Sigmoid colon (tissue), 3 donors: ENCODE measurements around the gene BIN2.

Experiments
- POLR2A ChIP-seq, 2 donors: fragments of 450-650 bp; IDR thresholded peaks; one replicate each; pipeline ENCODE4 v1.6.1; 2016; ENCODE audit warnings: antibody characterized with exemption in 2 of 2, mild to moderate bottlenecking in 2 of 2, moderate library complexity in 2 of 2
- TF ChIP-seq, protein P1 (sequence below), 4 experiments: fragments of 450-650 bp in 3 of 4; fragments of 200-600 bp in 1 of 4; IDR thresholded peaks; one replicate each; pipeline ENCODE4 v1.5.1; 2016 to 2019; ENCODE audit warnings: antibody characterized with exemption in 4 of 4, mild to moderate bottlenecking in 3 of 4, moderate library complexity in 2 of 4

DNA sequence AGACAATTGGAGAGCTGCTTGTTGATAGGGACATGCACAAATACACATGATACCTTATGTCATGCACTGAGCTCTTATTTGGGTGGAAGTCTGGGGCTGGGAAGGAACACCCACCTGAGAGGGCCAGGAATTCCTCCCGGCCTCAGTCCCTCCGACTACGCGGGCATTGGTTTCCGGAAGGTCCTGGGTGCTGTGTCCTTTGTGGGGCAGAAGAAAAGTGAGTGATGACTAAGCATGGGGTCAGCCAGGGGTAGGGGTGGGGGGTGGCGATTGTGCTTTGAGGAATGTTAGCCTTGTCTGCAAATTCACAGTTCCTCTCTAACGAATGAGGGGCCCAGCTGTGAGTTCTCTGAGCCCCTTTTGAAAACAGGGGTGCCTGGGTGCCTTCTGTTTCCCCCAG is 21.7 kb upstream of the BIN2 start:
- TF ChIP-seq POLR2A (IDR thresholded peaks at IDR 0.05): no peak
- TF ChIP-seq, protein P1, sequence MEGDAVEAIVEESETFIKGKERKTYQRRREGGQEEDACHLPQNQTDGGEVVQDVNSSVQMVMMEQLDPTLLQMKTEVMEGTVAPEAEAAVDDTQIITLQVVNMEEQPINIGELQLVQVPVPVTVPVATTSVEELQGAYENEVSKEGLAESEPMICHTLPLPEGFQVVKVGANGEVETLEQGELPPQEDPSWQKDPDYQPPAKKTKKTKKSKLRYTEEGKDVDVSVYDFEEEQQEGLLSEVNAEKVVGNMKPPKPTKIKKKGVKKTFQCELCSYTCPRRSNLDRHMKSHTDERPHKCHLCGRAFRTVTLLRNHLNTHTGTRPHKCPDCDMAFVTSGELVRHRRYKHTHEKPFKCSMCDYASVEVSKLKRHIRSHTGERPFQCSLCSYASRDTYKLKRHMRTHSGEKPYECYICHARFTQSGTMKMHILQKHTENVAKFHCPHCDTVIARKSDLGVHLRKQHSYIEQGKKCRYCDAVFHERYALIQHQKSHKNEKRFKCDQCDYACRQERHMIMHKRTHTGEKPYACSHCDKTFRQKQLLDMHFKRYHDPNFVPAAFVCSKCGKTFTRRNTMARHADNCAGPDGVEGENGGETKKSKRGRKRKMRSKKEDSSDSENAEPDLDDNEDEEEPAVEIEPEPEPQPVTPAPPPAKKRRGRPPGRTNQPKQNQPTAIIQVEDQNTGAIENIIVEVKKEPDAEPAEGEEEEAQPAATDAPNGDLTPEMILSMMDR (IDR thresholded peaks at IDR 0.05): no peak
